ENCODE data around the gene VCX2. TPM values are rescaled to one million over a fixed set of nuclear protein-coding genes. Genes with fewer than 3 reads are reported as not detected.

The VCX2 gene
- total and polyA plus RNA-seq, 2 donors (not counting 3 experiments of a cell fraction or from before 2014, with no cell fraction given) = not detected

DNA sequence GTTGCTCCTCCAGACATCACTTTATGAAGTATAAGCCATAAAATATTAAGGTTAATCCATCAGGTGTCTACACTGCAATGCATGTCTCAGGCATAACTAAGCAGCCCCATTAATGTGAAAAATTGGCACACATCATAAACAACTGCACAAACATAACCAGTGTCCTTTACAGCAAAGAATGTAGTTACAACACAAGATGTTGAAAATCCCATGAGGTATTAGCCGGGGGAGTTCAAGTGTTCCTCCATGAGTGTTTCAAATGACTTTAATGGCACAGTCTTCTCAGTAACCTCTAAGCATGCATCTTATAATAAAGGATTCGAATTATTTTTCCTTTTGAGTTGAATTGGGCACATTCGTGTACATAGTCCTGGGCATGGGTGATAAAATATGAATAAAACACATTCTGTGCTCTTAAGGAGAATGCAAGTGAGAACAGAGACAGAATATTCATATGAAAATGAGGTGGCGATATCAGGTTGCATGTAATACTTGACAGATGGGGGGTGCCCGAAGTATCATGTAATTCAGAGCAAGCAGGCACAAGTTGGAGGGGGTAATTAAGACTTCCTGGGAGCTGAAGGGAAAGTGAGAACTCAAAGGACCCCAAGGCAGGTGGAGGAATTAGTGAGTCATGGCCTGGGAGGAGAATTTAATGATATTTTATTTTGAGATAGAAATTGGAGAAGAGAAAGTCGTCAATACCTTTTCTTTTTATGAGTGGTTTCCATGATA, 18.2 kb upstream of the VCX2 start:
- DNase-seq (ENCODE audit: low read depth, low spot score) (no peak), FAIRE-seq (no peak)
- dilution Hi-C loops (cut with MboI; ENCODE audit: extremely low pct_ligation_motif_present, low sequenced_read_pairs) = no loop called here
- Histone ChIP-seq H3K9me3 (replicated peaks; ENCODE audit: control insufficient read depth, insufficient read depth, low read length) (no peaks in the 10 kb centered on the region), H3K36me3 (ENCODE audit: control insufficient read depth in 2 of 2, extremely low read depth in 1 of 2, insufficient read depth in 2 of 2, low read length in 2 of 2) (no peaks in the 10 kb centered on the region), H3K27ac (ENCODE audit: insufficient read depth, low read depth, low read length) (no peak overlapping the region), H3K4me2 (ENCODE audit: insufficient read depth, low read length) (no peak overlapping the region), H3K9ac (replicated peaks; ENCODE audit: extremely low read depth, insufficient read depth, low read length) (no peak overlapping the region), H3K4me3 (replicated peaks in 1 of 3; ENCODE audit: insufficient read depth in 1 of 3, low read depth in 1 of 3, low read length in 3 of 3) (no peak overlapping the region), H3K9me1 (replicated peaks; ENCODE audit: control insufficient read depth, extremely low read depth, insufficient read depth, low read length) (no peaks in the 10 kb centered on the region), H2AFZ (ENCODE audit: low read depth, low read length) (no peak overlapping the region), H3K79me2 (ENCODE audit: control insufficient read depth, insufficient read depth, low read length) (no peaks in the 10 kb centered on the region), H4K20me1 (replicated peaks; ENCODE audit: control insufficient read depth, extremely low read depth, insufficient read depth, low read length) (no peaks in the 10 kb centered on the region), H3K4me1 (ENCODE audit: control insufficient read depth, extremely low read depth, insufficient read depth, low read length) (no peaks in the 10 kb centered on the region), H3K27me3 (ENCODE audit: control insufficient read depth in 2 of 2, insufficient read depth in 2 of 2, low read length in 2 of 2) (no peaks in the 10 kb centered on the region)
- intact Hi-C loops (cut with micrococcal nuclease) = loop anchor here (10.0 kb wide), 1 partner anchor 546 kb away; the partner anchor contains the start of gene ANOS1
- TF ChIP-seq MYC (IDR thresholded peaks at IDR 0.05; ENCODE audit: low read depth, low read length) (no peak), JUN (IDR thresholded peaks at IDR 0.05; ENCODE audit: borderline replicate concordance, insufficient read depth, insufficient read length, low read depth) (no peak), POLR2A (IDR thresholded peaks at IDR 0.05; ENCODE audit: low read depth, low read length) (no peak), POLR2AphosphoS5 (IDR thresholded peaks at IDR 0.05; ENCODE audit: insufficient read depth, low read depth, low read length) (no peak), EZH2 (IDR thresholded peaks at IDR 0.05; ENCODE audit: borderline replicate concordance, low read depth, low read length, severe bottlenecking) (no peak), GATA2 (IDR thresholded peaks at IDR 0.05; ENCODE audit: insufficient read depth, insufficient read length, low read depth, low read length) (no peak), FOS (IDR thresholded peaks at IDR 0.05; ENCODE audit: borderline replicate concordance, insufficient read depth, low read length) (no peak)
- TF ChIP-seq, protein P1, sequence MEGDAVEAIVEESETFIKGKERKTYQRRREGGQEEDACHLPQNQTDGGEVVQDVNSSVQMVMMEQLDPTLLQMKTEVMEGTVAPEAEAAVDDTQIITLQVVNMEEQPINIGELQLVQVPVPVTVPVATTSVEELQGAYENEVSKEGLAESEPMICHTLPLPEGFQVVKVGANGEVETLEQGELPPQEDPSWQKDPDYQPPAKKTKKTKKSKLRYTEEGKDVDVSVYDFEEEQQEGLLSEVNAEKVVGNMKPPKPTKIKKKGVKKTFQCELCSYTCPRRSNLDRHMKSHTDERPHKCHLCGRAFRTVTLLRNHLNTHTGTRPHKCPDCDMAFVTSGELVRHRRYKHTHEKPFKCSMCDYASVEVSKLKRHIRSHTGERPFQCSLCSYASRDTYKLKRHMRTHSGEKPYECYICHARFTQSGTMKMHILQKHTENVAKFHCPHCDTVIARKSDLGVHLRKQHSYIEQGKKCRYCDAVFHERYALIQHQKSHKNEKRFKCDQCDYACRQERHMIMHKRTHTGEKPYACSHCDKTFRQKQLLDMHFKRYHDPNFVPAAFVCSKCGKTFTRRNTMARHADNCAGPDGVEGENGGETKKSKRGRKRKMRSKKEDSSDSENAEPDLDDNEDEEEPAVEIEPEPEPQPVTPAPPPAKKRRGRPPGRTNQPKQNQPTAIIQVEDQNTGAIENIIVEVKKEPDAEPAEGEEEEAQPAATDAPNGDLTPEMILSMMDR (IDR thresholded peaks at IDR 0.05; ENCODE audit: extremely low read depth in 1 of 2, insufficient read depth in 1 of 2, low read depth in 1 of 2, low read length in 2 of 2) = no peak
- TF ChIP-seq, protein P2, sequence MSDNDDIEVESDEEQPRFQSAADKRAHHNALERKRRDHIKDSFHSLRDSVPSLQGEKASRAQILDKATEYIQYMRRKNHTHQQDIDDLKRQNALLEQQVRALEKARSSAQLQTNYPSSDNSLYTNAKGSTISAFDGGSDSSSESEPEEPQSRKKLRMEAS (IDR thresholded peaks at IDR 0.05; ENCODE audit: insufficient read depth, insufficient read length) = no peak
- POLR2A ChIA-PET = no interaction called here
- CTCF ChIA-PET = no interaction called here
- BruUV-seq (replicated peaks) = no TSS peak

All from endothelial cell of umbilical vein (primary cell).